GM08714 (cell line): ENCODE results near the gene NLRC5.
A peak's percentile ranks its signal among the peaks of the same experiment; 100 is the strongest.
"Not testable (repeated sequence)": the region's sequence is repeated elsewhere in the genome, so short reads cannot be mapped to it uniquely, and the experiment has no call there.

Experiments used
- H3K4me3 ChIP-seq: fragments of 200-500 bp; sonication (Bioruptor generic); 2 replicates; pipeline ENCODE4 v1.5.1; 2014; ENCODE audit warnings: mild to moderate bottlenecking, low read length, inconsistent platforms
- ZNF274 ChIP-seq: IDR thresholded peaks from 2 replicates; pipeline ENCODE4 v1.6.1; 2012; ENCODE audit warnings: mild to moderate bottlenecking, low read depth, low read length

NLRC5 gene

GRCh38 chr16:56984639-56985038, 4.7 kb upstream of the NLRC5 start:
- H3K4me3 ChIP-seq: no peak overlapping the region
- no peak for TF ChIP-seq ZNF274

- no peak overlapping the region for H3K4me3 ChIP-seq
- TF ChIP-seq ZNF274: no peak
Measured at GRCh38 chr16:56985288-56985961, 3.9 kb upstream of the NLRC5 start.

GRCh38 chr16:56985962-56986360, 3.4 kb upstream of the NLRC5 start:
- no peak overlapping the region for H3K4me3 ChIP-seq
- no peak for TF ChIP-seq ZNF274

GRCh38 chr16:56986361-56986760, 3.0 kb upstream of the NLRC5 start:
- no peak overlapping the region for H3K4me3 ChIP-seq
- TF ChIP-seq ZNF274: no peak

- not testable (repeated sequence) for H3K4me3 ChIP-seq
Measured at GRCh38 chr16:56986908-56987307, 2.4 kb upstream of the NLRC5 start.

GRCh38 chr16:56987692-56988091, 1.7 kb upstream of the NLRC5 start:
- H3K4me3 ChIP-seq: peak overlapping the region; percentile 91; the same call in 1 of the 2 replicates
- no peak for TF ChIP-seq ZNF274

- peak overlapping the region; percentile 91 for H3K4me3 ChIP-seq
- no peak for TF ChIP-seq ZNF274
Measured at GRCh38 chr16:56988161-56988947, 1.0 kb upstream of the NLRC5 start.

- TF ChIP-seq ZNF274: no peak
- peak overlapping the region; percentile 91 for H3K4me3 ChIP-seq
Measured at GRCh38 chr16:56989988-56990387, 631 bp downstream of the NLRC5 start.

GRCh38 chr16:56990407-56991286, 1.3 kb downstream of the NLRC5 start:
- peak overlapping the region; percentile 91 for H3K4me3 ChIP-seq
- no peak for TF ChIP-seq ZNF274

GRCh38 chr16:56992431-56992830, 3.1 kb downstream of the NLRC5 start:
- H3K4me3 ChIP-seq: not testable (repeated sequence)

- no peak overlapping the region for H3K4me3 ChIP-seq
- no peak for TF ChIP-seq ZNF274
Measured at GRCh38 chr16:56993204-56993603, 3.8 kb downstream of the NLRC5 start.

GRCh38 chr16:56994311-56994710, 5.0 kb downstream of the NLRC5 start:
- no peak overlapping the region for H3K4me3 ChIP-seq
- no peak for TF ChIP-seq ZNF274

- TF ChIP-seq ZNF274: no peak
- no peak overlapping the region for H3K4me3 ChIP-seq
Measured at GRCh38 chr16:56995136-56995805, 5.9 kb downstream of the NLRC5 start.

- H3K4me3 ChIP-seq: no peak overlapping the region
- TF ChIP-seq ZNF274: no peak
Measured at GRCh38 chr16:56997264-56997663, 7.9 kb downstream of the NLRC5 start.
